HepG2 (cell line): Measurements from ENCODE around the gene BCAS3. TPM values are rescaled to one million over a fixed set of nuclear protein-coding genes. Genes with fewer than 3 reads are reported as not detected.

Experiments used
- CBFB ChIP-seq: sonication (generic); formaldehyde crosslinking; IDR thresholded peaks from 2 replicates; pipeline ENCODE4 v1.4.0; 2020; ENCODE audit warnings: missing genetic modification reagents
- CEBPB ChIP-seq: IDR thresholded peaks from 2 replicates; pipeline ENCODE4 v1.6.1; 2011; ENCODE audit warnings: low read depth, low read length, improper control_type of control experiment, borderline replicate concordance
- ZBTB40 ChIP-seq, 2 experiments: fragments of 450-650 bp in 1 of 2; sonication (generic) in 1 of 2; formaldehyde crosslinking in 1 of 2; IDR thresholded peaks; 2 replicates each; pipeline versions ENCODE4 v1.6.1 to v1.8.0; 2016 to 2022; ENCODE audit warnings: antibody characterized with exemption in 1 of 2, mild to moderate bottlenecking in 1 of 2, missing genetic modification reagents in 1 of 2
- polyA plus RNA-seq, 8 experiments: library from polyadenylated mRNA; depleted of rRNA in 3 of 8; stranded (reverse) in 7 of 8; unstranded in 1 of 8; fragments of >200 nt; fragmentation: Illumina TruSeq in 4 of 8; extraction: Trizol in 4 of 8; gene quantifications; 2 replicates each; pipeline versions ENCODE4 v1.2.1 to v1.2.3, GENCODE V29; 2011 to 2016; ENCODE audit warnings: low read depth in 4 of 8, missing spikeins in 1 of 8, mixed read lengths in 1 of 8; ENCODE audit not compliant: insufficient read depth in 1 of 8
- total RNA-seq, 5 experiments: library from RNA; depleted of rRNA; stranded (reverse); fragments of >200 nt; fragmentation: Illumina TruSeq; extraction: Trizol; gene quantifications; 2 replicates each; pipeline ENCODE4 v1.2.3, GENCODE V29; 2016; ENCODE audit warnings: low read depth in 1 of 5
- TF ChIP-seq, protein P1 (sequence below): sonication (generic); formaldehyde crosslinking; IDR thresholded peaks from one replicate; pipeline ENCODE4 v1.5.1; 2020; ENCODE audit warnings: mild to moderate bottlenecking, missing genetic modification reagents; ENCODE audit errors: not compliant biosample characterization
- TF ChIP-seq, protein P2 (sequence below): IDR thresholded peaks from 2 replicates; pipeline ENCODE4 v1.6.1; 2016; ENCODE audit warnings: low read depth, missing genetic modification reagents, missing compliant biosample characterization

Gene BCAS3
- total and polyA plus RNA-seq, 2 of the 13 experiments (the other 11 are each of a cell fraction or from before 2014, with no cell fraction given): 10.7 to 11.2 TPM

GRCh38 chr17:61132524-61132923, 454.9 kb downstream of the BCAS3 start (continued):
- TF ChIP-seq, protein P1, sequence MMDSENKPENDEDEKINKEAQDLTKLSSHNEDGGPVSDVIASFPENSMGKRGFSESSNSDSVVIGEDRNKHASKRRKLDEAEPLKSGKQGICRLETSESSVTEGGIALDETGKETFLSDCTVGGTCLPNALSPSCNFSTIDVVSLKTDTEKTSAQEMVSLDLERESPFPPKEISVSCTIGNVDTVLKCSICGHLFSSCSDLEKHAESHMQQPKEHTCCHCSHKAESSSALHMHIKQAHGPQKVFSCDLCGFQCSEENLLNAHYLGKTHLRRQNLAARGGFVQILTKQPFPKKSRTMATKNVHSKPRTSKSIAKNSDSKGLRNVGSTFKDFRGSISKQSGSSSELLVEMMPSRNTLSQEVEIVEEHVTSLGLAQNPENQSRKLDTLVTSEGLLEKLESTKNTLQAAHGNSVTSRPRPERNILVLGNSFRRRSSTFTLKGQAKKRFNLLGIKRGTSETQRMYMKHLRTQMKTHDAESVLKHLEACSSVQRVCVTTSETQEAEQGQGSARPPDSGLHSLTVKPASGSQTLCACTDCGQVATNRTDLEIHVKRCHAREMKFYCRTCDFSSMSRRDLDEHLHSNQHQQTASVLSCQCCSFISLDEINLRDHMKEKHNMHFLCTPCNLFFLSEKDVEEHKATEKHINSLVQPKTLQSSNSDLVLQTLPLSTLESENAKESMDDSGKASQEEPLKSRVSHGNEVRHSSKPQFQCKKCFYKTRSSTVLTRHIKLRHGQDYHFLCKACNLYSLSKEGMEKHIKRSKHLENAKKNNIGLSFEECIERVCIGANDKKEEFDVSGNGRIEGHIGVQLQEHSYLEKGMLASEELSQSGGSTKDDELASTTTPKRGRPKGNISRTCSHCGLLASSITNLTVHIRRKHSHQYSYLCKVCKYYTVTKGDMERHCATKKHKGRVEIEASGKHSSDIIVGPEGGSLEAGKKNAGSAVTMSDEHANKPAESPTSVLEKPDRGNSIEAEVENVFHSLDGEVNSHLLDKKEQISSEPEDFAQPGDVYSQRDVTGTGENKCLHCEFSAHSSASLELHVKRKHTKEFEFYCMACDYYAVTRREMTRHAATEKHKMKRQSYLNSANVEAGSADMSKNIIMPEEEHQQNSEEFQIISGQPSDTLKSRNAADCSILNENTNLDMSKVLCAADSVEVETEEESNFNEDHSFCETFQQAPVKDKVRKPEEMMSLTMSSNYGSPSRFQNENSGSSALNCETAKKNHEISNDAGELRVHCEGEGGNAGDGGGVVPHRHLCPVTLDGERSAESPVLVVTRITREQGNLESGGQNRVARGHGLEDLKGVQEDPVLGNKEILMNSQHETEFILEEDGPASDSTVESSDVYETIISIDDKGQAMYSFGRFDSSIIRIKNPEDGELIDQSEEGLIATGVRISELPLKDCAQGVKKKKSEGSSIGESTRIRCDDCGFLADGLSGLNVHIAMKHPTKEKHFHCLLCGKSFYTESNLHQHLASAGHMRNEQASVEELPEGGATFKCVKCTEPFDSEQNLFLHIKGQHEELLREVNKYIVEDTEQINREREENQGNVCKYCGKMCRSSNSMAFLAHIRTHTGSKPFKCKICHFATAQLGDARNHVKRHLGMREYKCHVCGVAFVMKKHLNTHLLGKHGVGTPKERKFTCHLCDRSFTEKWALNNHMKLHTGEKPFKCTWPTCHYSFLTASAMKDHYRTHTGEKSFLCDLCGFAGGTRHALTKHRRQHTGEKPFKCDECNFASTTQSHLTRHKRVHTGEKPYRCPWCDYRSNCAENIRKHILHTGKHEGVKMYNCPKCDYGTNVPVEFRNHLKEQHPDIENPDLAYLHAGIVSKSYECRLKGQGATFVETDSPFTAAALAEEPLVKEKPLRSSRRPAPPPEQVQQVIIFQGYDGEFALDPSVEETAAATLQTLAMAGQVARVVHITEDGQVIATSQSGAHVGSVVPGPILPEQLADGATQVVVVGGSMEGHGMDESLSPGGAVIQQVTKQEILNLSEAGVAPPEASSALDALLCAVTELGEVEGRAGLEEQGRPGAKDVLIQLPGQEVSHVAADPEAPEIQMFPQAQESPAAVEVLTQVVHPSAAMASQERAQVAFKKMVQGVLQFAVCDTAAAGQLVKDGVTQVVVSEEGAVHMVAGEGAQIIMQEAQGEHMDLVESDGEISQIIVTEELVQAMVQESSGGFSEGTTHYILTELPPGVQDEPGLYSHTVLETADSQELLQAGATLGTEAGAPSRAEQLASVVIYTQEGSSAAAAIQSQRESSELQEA (CRISPR knock-in tag): no peak
- TF ChIP-seq, protein P2, sequence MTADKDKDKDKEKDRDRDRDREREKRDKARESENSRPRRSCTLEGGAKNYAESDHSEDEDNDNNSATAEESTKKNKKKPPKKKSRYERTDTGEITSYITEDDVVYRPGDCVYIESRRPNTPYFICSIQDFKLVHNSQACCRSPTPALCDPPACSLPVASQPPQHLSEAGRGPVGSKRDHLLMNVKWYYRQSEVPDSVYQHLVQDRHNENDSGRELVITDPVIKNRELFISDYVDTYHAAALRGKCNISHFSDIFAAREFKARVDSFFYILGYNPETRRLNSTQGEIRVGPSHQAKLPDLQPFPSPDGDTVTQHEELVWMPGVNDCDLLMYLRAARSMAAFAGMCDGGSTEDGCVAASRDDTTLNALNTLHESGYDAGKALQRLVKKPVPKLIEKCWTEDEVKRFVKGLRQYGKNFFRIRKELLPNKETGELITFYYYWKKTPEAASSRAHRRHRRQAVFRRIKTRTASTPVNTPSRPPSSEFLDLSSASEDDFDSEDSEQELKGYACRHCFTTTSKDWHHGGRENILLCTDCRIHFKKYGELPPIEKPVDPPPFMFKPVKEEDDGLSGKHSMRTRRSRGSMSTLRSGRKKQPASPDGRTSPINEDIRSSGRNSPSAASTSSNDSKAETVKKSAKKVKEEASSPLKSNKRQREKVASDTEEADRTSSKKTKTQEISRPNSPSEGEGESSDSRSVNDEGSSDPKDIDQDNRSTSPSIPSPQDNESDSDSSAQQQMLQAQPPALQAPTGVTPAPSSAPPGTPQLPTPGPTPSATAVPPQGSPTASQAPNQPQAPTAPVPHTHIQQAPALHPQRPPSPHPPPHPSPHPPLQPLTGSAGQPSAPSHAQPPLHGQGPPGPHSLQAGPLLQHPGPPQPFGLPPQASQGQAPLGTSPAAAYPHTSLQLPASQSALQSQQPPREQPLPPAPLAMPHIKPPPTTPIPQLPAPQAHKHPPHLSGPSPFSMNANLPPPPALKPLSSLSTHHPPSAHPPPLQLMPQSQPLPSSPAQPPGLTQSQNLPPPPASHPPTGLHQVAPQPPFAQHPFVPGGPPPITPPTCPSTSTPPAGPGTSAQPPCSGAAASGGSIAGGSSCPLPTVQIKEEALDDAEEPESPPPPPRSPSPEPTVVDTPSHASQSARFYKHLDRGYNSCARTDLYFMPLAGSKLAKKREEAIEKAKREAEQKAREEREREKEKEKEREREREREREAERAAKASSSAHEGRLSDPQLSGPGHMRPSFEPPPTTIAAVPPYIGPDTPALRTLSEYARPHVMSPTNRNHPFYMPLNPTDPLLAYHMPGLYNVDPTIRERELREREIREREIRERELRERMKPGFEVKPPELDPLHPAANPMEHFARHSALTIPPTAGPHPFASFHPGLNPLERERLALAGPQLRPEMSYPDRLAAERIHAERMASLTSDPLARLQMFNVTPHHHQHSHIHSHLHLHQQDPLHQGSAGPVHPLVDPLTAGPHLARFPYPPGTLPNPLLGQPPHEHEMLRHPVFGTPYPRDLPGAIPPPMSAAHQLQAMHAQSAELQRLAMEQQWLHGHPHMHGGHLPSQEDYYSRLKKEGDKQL (CRISPR knock-in tag): no peak
- no peak for TF ChIP-seq CEBPB
- no peak for TF ChIP-seq ZBTB40 (IDR thresholded peaks at IDR 0.05)
- TF ChIP-seq ZBTB40 (CRISPR knock-in tag; IDR thresholded peaks at IDR 0.05): no peak
- TF ChIP-seq CBFB (CRISPR knock-in tag): no peak
